ENCODE data around the gene MYL6B. TPM values are rescaled to one million over a fixed set of nuclear protein-coding genes. Genes with fewer than 3 reads are reported as not detected.

Gene MYL6B
- total RNA-seq, 1 donor from 2014 or later = 19.5 TPM

GRCh38 chr12:56157201-56158028, 5.0 kb downstream of the MYL6B start:
- H3K4me3 ChIP-seq = peak overlapping the region; percentile 84
- intact Hi-C loops (cut with DNase I) = no loop called here
- H3K27ac ChIP-seq = peak overlapping the region; percentile 96
- peaks cover 29% of the 10 kb centered on the region for H3K36me3 ChIP-seq
- H3K9me3 ChIP-seq = no peaks in the 10 kb centered on the region
- peak; percentile 66 for TF ChIP-seq CTCF (IDR thresholded peaks at IDR 0.05)
- DNase-seq (peak; percentile 86), ATAC-seq (peak; percentile 62)
- H3K4me1 ChIP-seq = peaks cover 19% of the 10 kb centered on the region
- no peaks in the 10 kb centered on the region for H3K27me3 ChIP-seq

GRCh38 chr12:56158029-56158925, 5.9 kb downstream of the MYL6B start, which contains the start of gene MYL6:
TSS of gene MYL6 (plus strand) at chr12:56158359. CDS start at chr12:56158402, 43 bp downstream.
- intact Hi-C loops (cut with DNase I) = no loop called here
- DNase-seq (peak; percentile 93), ATAC-seq (peak; percentile 88)
- peaks cover 21% of the 10 kb centered on the region for H3K4me1 ChIP-seq
- H3K4me3 ChIP-seq = peak within 1 kb of the TSS; percentile 84
- TF ChIP-seq CTCF (IDR thresholded peaks at IDR 0.05) = no peak
- peak within 1 kb of the TSS; percentile 96 for H3K27ac ChIP-seq
- H3K9me3 ChIP-seq = no peaks in the 10 kb centered on the region
- peaks cover 38% of the 10 kb centered on the region for H3K36me3 ChIP-seq
- H3K27me3 ChIP-seq = no peaks in the 10 kb centered on the region

- Histone ChIP-seq H3K4me3 (peak overlapping the region; percentile 84), H3K36me3 (peaks cover 45% of the 10 kb centered on the region), H3K27ac (peak overlapping the region; percentile 96), H3K27me3 (no peaks in the 10 kb centered on the region), H3K4me1 (peaks cover 21% of the 10 kb centered on the region), H3K9me3 (no peaks in the 10 kb centered on the region)
- intact Hi-C loops (cut with DNase I) = no loop called here
- peak; percentile 75 for ATAC-seq
- peak; percentile 88 for DNase-seq
- no peak for TF ChIP-seq CTCF (IDR thresholded peaks at IDR 0.05)
These were observed 6.6 kb downstream of the MYL6B start for GRCh38 chr12:56158926-56159461.

GRCh38 chr12:56159482-56160192, 7.2 kb downstream of the MYL6B start:
- ATAC-seq (no peak), DNase-seq (no peak)
- Histone ChIP-seq H3K9me3 (no peaks in the 10 kb centered on the region), H3K27me3 (no peaks in the 10 kb centered on the region), H3K4me3 (peak overlapping the region; percentile 84), H3K27ac (peak overlapping the region; percentile 96), H3K4me1 (peaks cover 21% of the 10 kb centered on the region), H3K36me3 (peaks cover 52% of the 10 kb centered on the region)
- intact Hi-C loops (cut with DNase I) = no loop called here
- TF ChIP-seq CTCF (IDR thresholded peaks at IDR 0.05) = no peak

- peak overlapping the region; percentile 84 for H3K4me3 ChIP-seq
- ATAC-seq (no peak), DNase-seq (no peak)
- H3K27ac ChIP-seq = peak overlapping the region; percentile 96
- intact Hi-C loops (cut with DNase I) = no loop called here
- H3K4me1 ChIP-seq = peaks cover 21% of the 10 kb centered on the region
- H3K9me3 ChIP-seq = no peaks in the 10 kb centered on the region
- H3K27me3 ChIP-seq = no peaks in the 10 kb centered on the region
- no peak for TF ChIP-seq CTCF (IDR thresholded peaks at IDR 0.05)
- peaks cover 58% of the 10 kb centered on the region for H3K36me3 ChIP-seq
These were observed 7.9 kb downstream of the MYL6B start for GRCh38 chr12:56160193-56160763.

All from upper lobe of right lung (tissue), 1 donor.